ENCODE measurements around the gene ACOXL. TPM values are rescaled to one million over a fixed set of nuclear protein-coding genes. Genes with fewer than 3 reads are reported as not detected.

ACOXL gene
- total RNA-seq, 4 donors from 2014 or later = not detected

DNA sequence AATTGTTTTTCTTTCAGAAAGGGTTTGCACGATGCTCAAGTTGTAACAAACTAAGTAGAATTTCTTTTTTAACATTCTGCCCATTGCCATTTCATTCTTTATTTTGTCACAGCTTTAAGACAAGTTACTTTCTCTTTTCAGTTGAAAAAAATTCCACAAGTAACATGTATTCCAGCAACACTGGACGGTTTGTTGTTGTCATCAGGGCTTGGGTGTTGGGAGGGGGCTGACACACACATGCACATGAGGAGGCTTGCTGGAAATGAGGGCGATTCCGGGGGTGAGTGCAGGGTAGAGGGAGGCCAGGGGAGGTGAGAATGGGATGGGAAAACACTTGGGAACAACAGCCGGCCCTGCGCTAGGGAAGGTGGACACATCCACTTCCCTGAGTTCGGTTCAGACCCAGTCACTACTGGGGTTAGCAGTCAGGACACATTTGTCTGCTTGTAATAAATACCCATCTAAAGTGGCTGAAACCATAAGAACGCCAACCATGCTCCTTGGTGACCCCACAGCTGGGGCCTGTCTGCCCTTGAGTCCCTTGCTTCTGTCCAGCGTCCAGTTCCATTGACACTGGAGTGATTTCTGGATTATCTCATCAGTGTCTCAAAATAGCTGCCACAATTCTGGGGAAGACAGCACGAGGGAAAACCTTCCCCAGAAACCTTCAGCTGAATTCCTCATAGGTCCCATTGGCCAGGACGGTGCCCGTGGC is 246.5 kb downstream of the ACOXL start:
- H3K4me3 ChIP-seq = no peak overlapping the region
- no peaks in the 10 kb centered on the region for H3K36me3 ChIP-seq
- H3K9me3 ChIP-seq = no peaks in the 10 kb centered on the region
- H3K4me1 ChIP-seq = no peaks in the 10 kb centered on the region
- no peak overlapping the region for H3K27ac ChIP-seq
- H3K27me3 ChIP-seq = no peaks in the 10 kb centered on the region
- no peak for DNase-seq
- TF ChIP-seq, protein P1, sequence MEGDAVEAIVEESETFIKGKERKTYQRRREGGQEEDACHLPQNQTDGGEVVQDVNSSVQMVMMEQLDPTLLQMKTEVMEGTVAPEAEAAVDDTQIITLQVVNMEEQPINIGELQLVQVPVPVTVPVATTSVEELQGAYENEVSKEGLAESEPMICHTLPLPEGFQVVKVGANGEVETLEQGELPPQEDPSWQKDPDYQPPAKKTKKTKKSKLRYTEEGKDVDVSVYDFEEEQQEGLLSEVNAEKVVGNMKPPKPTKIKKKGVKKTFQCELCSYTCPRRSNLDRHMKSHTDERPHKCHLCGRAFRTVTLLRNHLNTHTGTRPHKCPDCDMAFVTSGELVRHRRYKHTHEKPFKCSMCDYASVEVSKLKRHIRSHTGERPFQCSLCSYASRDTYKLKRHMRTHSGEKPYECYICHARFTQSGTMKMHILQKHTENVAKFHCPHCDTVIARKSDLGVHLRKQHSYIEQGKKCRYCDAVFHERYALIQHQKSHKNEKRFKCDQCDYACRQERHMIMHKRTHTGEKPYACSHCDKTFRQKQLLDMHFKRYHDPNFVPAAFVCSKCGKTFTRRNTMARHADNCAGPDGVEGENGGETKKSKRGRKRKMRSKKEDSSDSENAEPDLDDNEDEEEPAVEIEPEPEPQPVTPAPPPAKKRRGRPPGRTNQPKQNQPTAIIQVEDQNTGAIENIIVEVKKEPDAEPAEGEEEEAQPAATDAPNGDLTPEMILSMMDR (IDR thresholded peaks at IDR 0.05) = no peak
- no peak for TF ChIP-seq POLR2A (IDR thresholded peaks at IDR 0.05)

DNA sequence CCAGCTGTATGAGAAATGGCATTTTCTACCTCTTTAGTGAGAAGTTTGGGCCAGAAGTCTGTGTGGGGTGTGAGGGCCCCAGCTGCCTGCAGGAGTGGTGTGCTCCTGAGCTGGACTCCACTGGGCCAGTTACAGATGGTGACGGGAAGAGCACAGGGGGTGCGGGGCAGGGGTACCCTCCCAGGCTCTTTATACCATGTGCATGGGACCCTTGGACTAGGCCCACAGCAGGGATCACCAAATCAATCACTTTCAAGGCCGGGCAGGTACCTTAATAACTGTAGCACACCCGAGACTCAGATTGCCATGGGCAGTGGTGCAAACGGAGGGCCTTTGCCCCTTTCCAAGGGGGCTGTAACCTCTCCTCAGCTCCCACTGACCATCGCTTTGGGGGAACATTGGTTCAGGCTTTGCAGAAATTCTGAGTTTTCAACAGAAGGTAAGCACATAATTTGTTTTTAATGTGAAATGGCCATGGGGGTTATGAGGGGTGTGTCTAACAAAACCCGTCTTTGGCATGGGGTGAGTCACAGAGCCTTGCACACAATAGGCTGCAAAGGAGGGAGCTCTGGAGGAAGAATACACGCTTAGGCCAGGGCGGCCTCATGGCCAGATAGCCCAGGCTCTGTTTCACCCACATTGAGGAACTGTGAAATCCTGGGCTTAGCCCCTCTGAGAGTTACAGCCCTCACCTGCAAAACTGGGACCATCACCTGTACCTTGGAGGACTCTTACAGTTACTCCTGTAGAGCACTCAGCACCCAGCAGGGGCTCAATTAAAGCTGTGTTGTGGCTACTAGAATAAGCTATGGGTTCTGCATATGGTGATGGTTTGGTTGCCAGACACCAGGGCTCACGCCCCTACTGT is 247.3 kb downstream of the ACOXL start:
- TF ChIP-seq, protein P1 (IDR thresholded peaks at IDR 0.05) = no peak
- no peak for TF ChIP-seq POLR2A (IDR thresholded peaks at IDR 0.05)
- Histone ChIP-seq H3K4me1 (no peaks in the 10 kb centered on the region), H3K36me3 (no peaks in the 10 kb centered on the region), H3K4me3 (no peak overlapping the region), H3K27me3 (no peaks in the 10 kb centered on the region), H3K27ac (no peak overlapping the region), H3K9me3 (no peaks in the 10 kb centered on the region)
- DNase-seq = no peak

DNA sequence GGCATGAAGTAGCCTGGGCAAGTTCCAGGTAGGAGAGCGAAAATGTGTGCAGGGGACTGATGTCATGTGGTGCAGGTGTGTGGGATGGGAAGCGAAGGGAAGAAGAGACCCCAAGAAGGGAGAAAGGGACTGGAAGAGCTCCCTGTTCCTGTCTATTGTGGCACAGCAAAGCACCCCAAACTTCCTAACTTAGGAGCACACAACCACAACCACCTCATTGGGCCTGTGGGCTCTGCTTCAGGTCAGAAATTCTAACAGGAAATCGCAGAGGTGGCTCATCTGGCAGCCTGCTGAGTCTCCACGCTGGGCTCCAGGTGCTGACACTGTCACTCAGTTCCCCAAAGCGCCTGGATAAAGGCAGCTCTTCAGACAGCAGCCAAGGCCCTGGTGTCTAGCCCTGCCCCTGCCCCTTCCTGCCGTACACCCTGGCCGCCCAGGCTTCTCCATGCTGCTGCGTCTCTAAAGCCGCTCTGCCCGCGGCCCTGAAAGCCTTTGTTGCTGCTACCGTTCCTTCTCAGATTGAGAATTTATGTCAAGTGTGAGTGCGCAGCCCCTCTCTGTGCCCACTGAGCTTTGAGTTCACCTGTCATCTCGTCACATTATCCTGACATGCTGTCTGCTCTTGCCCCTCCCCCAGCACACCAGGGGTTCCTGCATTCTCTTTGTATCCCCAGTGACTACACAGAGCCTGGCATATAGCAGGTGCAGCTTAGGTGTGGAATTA is 248.1 kb downstream of the ACOXL start:
- no peak overlapping the region for H3K4me3 ChIP-seq
- no peak overlapping the region for H3K27ac ChIP-seq
- H3K27me3 ChIP-seq = no peaks in the 10 kb centered on the region
- no peaks in the 10 kb centered on the region for H3K9me3 ChIP-seq
- no peak for DNase-seq
- TF ChIP-seq, protein P1 (IDR thresholded peaks at IDR 0.05) = no peak
- TF ChIP-seq POLR2A (IDR thresholded peaks at IDR 0.05) = no peak
- no peaks in the 10 kb centered on the region for H3K4me1 ChIP-seq
- H3K36me3 ChIP-seq = no peaks in the 10 kb centered on the region

DNA sequence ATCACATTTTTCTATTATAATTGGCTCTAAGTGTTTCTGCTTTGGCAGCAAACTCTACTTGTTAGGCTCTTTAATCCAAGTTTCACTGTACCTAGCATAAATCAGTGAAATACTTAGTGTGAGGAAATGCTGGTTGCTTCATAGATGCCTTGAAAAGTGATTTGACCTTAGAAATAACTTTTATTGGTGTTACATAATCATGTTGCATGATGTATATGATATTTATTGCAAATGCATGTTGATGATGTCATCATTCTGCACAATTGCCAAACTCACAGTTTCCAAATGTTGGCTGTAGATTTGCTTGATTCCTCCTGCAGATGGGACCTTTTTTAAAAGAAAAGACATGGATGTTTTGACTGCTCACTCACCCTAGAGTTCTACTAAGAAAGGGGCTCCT is 250.8 kb downstream of the ACOXL start:
- Histone ChIP-seq H3K4me3 (no peak overlapping the region), H3K36me3 (no peaks in the 10 kb centered on the region), H3K27me3 (no peaks in the 10 kb centered on the region), H3K4me1 (no peaks in the 10 kb centered on the region), H3K9me3 (no peaks in the 10 kb centered on the region), H3K27ac (no peak overlapping the region)
- no peak for DNase-seq
- no peak for TF ChIP-seq POLR2A (IDR thresholded peaks at IDR 0.05)
- TF ChIP-seq, protein P1 (IDR thresholded peaks at IDR 0.05) = no peak

DNA sequence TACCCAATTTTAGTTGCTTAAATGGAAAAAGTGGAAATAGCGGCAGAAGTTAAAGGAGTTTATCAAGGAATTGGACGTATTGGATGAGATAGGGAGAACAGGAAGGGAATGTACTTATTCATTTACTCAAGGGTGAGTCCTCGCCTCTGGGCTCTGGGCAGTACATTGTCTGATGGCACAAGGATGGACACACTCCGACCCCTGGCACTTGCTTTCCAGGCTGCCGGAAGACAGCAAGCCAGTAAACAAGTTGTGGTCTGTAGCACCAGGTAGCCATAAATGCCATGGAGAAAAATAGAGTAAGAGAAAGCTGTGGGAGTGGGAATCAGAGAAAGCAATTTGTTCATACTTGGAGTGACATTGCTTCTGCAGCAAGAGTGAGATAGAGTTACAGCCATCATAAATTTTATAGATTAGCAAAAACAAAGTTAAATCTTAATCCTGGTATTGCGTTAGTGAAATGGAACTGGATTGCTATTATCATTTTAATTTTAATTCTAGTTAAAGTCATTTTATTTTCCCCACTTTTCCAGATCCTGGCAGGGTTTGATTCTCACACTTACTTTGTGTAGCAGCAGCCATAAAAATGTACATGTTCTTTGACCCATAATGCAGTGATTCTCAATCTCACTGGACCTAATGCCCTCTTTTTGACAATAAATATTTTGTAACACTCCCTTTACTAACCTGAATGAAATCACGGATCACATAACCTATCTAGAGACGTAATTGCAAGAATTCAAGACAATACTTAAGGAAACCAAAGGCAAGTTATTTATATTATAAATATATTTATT is 252.5 kb downstream of the ACOXL start:
- no peak overlapping the region for H3K27ac ChIP-seq
- TF ChIP-seq POLR2A (IDR thresholded peaks at IDR 0.05) = no peak
- TF ChIP-seq, protein P1 (IDR thresholded peaks at IDR 0.05) = no peak

More for the DNA sequence above, 252.5 kb downstream of the ACOXL start:
- Histone ChIP-seq H3K4me3 (no peak overlapping the region), H3K4me1 (no peaks in the 10 kb centered on the region), H3K27me3 (no peaks in the 10 kb centered on the region), H3K36me3 (no peaks in the 10 kb centered on the region), H3K9me3 (no peaks in the 10 kb centered on the region)
- DNase-seq = no peak
